GM19240 (cell line): ENCODE data around the gene APC.
A peak's percentile ranks its signal among the peaks of the same experiment; 100 is the strongest.

Source experiments
- DNase-seq: peaks from one replicate; pipeline ENCODE4 v3.0.0; 2011; ENCODE audit warnings: low spot score; ENCODE audit not compliant: insufficient read length

The APC gene

GRCh38 chr5:112737463-112738190 lies at the start of gene APC:
Gene APC, plus strand, starts transcription at chr5:112737885. Its CDS starts 17,006 bp downstream, at chr5:112754891.
- peak; percentile 58 for DNase-seq

GRCh38 chr5:112689155-112689909 lies 48.4 kb upstream of the APC start:
- no peak for DNase-seq

GRCh38 chr5:112690605-112691338 lies 46.9 kb upstream of the APC start:
- no peak for DNase-seq

GRCh38 chr5:112691339-112691680 lies 46.4 kb upstream of the APC start:
- DNase-seq = no peak

- DNase-seq = no peak
Observed at GRCh38 chr5:112691758-112692157, 45.9 kb upstream of the APC start.

- no peak for DNase-seq
Observed at GRCh38 chr5:112692472-112692871, 45.2 kb upstream of the APC start.

GRCh38 chr5:112693301-112693700 lies 44.4 kb upstream of the APC start:
- no peak for DNase-seq

GRCh38 chr5:112694853-112695709 lies 42.6 kb upstream of the APC start:
- DNase-seq = no peak

- DNase-seq = no peak
Observed at GRCh38 chr5:112696786-112697185, 40.9 kb upstream of the APC start.

- DNase-seq = no peak
Observed at GRCh38 chr5:112697322-112697721, 40.4 kb upstream of the APC start.

- DNase-seq = no peak
Observed at GRCh38 chr5:112697833-112698232, 39.9 kb upstream of the APC start.

- no peak for DNase-seq
Observed at GRCh38 chr5:112703866-112704820, 33.5 kb upstream of the APC start.

GRCh38 chr5:112706446-112707016 lies 31.2 kb upstream of the APC start:
- DNase-seq = no peak

GRCh38 chr5:112707187-112708102 lies 30.2 kb upstream of the APC start:
- DNase-seq = peak; percentile 96

GRCh38 chr5:112708103-112708622 lies 29.5 kb upstream of the APC start:
- DNase-seq = no peak

GRCh38 chr5:112709416-112709815 lies 28.3 kb upstream of the APC start:
- no peak for DNase-seq

- no peak for DNase-seq
Observed at GRCh38 chr5:112710896-112711295, 26.8 kb upstream of the APC start.

- DNase-seq = no peak
Observed at GRCh38 chr5:112711436-112711835, 26.2 kb upstream of the APC start.

- no peak for DNase-seq
Observed at GRCh38 chr5:112713206-112713605, 24.5 kb upstream of the APC start.
